ENCODE measurements around the gene KASH5. TPM values are rescaled to one million over a fixed set of nuclear protein-coding genes. Genes with fewer than 3 reads are reported as not detected.
"Not testable (repeated sequence)": the region's sequence is repeated elsewhere in the genome, so short reads cannot be mapped to it uniquely, and the experiment has no call there.

KASH5 gene
- polyA plus RNA-seq, 1 experiment = not detected

DNA sequence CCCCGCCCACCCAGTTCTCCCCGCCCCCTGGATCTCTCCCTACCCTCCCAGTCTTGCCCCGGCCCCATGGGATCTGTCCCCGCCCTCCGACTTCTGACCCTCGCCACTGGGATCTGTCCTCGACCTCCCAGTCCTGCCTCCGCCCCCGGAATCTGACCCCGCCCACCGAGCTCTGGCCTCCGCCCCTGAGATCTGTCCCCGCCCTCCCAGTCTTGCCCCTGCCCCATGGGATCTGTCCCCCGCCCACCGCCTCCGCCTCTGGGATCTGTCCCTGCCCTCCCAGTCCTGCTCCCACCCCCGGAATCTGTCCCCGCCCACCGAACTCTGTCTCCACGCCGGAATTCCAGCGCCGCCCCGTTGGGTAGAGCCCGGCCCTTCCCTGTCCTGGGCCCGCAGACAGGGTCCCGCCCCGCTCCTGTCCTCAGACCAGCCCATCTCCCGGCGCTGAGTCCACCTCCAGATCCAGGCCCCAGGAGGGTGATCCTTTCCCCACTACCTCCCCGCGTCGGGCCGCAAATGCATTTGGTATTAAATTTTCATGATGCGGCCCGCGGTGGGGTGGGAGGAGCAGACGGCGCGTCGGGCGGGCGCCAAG, 54.8 kb downstream of the KASH5 start:
- POLR2A ChIA-PET = interaction anchor here (0.6 kb wide), 1 partner anchor 18 kb away, joined by 4 read pairs; no protein-coding TSS in a partner anchor
- no peak for DNase-seq (ENCODE audit: low read depth)
- TF ChIP-seq, protein P1, sequence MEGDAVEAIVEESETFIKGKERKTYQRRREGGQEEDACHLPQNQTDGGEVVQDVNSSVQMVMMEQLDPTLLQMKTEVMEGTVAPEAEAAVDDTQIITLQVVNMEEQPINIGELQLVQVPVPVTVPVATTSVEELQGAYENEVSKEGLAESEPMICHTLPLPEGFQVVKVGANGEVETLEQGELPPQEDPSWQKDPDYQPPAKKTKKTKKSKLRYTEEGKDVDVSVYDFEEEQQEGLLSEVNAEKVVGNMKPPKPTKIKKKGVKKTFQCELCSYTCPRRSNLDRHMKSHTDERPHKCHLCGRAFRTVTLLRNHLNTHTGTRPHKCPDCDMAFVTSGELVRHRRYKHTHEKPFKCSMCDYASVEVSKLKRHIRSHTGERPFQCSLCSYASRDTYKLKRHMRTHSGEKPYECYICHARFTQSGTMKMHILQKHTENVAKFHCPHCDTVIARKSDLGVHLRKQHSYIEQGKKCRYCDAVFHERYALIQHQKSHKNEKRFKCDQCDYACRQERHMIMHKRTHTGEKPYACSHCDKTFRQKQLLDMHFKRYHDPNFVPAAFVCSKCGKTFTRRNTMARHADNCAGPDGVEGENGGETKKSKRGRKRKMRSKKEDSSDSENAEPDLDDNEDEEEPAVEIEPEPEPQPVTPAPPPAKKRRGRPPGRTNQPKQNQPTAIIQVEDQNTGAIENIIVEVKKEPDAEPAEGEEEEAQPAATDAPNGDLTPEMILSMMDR (IDR thresholded peaks at IDR 0.05; ENCODE audit: insufficient read depth, low read depth, low read length) = no peak

GRCh38 chr19:49443366-49444099, 55.5 kb downstream of the KASH5 start:
- TF ChIP-seq, protein P1 (IDR thresholded peaks at IDR 0.05; ENCODE audit: insufficient read depth, low read depth, low read length) = peak; percentile 84
- peak; percentile 53 for DNase-seq (ENCODE audit: low read depth)
- peak overlapping the region; percentile 72 for H3K4me3 ChIP-seq (ENCODE audit: low read depth, low read length)
- H3K27me3 ChIP-seq (ENCODE audit: control insufficient read depth, insufficient read depth, low read length) = peaks cover 29% of the 10 kb centered on the region
- ChIA-PET POLR2A (no interaction called here), CTCF (interaction anchor here (0.6 to 2.3 kb wide), 16 partner anchors 10 to 218 kb away, joined by 3 to 13 read pairs (median 3); partner anchors contain the start of genes GFY and TEAD2)
- H3K36me3 ChIP-seq (ENCODE audit: control insufficient read depth, insufficient read depth, low read length) = peaks cover 9% of the 10 kb centered on the region

More for the DNA sequence above, 54.8 kb downstream of the KASH5 start:
- H3K27me3 ChIP-seq (ENCODE audit: control insufficient read depth, insufficient read depth, low read length) = peaks cover 36% of the 10 kb centered on the region
- CTCF ChIA-PET = interaction anchor here (0.7 to 2.3 kb wide), 18 partner anchors 9 to 217 kb away, joined by 3 to 13 read pairs (median 4); partner anchors contain the start of genes GFY and PIH1D1
- peak overlapping the region; percentile 72 for H3K4me3 ChIP-seq (ENCODE audit: low read depth, low read length)
- peaks cover 7% of the 10 kb centered on the region for H3K36me3 ChIP-seq (ENCODE audit: control insufficient read depth, insufficient read depth, low read length)

DNA sequence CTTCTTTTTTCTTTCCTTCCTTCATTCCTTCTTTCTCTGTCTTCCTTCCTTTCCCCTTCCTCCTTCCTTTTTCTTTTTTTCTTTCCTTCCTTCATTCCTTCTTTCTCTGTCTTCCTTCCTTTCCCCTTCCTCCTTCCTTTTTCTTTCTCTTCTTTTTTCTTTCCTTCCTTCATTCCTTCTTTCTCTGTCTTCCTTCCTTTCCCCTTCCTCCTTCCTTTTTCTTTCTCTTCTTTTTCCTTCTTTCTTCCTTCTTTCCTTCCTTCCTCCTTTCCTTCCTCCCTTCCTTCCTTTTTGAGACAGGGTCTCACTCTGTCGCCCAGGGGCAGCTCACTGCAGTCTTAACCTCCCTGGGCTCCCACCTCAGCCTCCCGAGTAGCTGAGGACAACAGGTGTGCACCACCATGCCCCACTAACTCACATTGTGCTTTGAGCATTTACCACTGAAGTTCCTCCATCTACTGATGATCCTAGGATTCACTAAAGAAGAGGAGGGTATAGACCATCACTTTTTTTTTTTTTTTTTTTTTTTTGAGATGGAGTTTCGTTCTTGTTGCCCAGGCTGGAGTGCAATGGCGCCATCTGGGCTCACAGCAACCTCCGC, 56.2 kb downstream of the KASH5 start:
- H3K36me3 ChIP-seq (ENCODE audit: control insufficient read depth, insufficient read depth, low read length); H3K4me3 ChIP-seq (ENCODE audit: low read depth, low read length); DNase-seq (ENCODE audit: low read depth): not testable (repeated sequence)
- ChIA-PET POLR2A (interaction anchor here (0.5 kb wide), 1 partner anchor 28 kb away, joined by 3 read pairs; no protein-coding TSS in a partner anchor), CTCF (interaction anchor here (0.6 to 3.1 kb wide), 8 partner anchors 9 to 178 kb away, joined by 3 to 16 read pairs (median 3); partner anchors contain the start of gene TEAD2)
- peaks cover 23% of the 10 kb centered on the region for H3K27me3 ChIP-seq (ENCODE audit: control insufficient read depth, insufficient read depth, low read length)

GRCh38 chr19:49445997-49446396, 57.9 kb downstream of the KASH5 start:
- ChIA-PET POLR2A (no interaction called here), CTCF (interaction anchor here (0.6 to 3.1 kb wide), 2 partner anchors 55 to 180 kb away, joined by 4 to 16 read pairs; no protein-coding TSS in a partner anchor)
- DNase-seq (ENCODE audit: low read depth) = no peak

More at GRCh38 chr19:49445997-49446396, 57.9 kb downstream of the KASH5 start:
- Histone ChIP-seq H3K4me3 (ENCODE audit: low read depth, low read length) (no peak overlapping the region), H3K27me3 (ENCODE audit: control insufficient read depth, insufficient read depth, low read length) (peaks cover 6% of the 10 kb centered on the region), H3K36me3 (ENCODE audit: control insufficient read depth, insufficient read depth, low read length) (peaks cover 10% of the 10 kb centered on the region)
- TF ChIP-seq, protein P1 (IDR thresholded peaks at IDR 0.05; ENCODE audit: insufficient read depth, low read depth, low read length) = no peak

Data from BJ (cell line).